Tibial nerve (tissue), 4 donors: ENCODE results near the gene XCR1.

ENCODE experiments used
- CTCF ChIP-seq, 5 experiments: fragments of 200-600 bp in 3 of 5; fragments of 450-650 bp in 2 of 5; sonication (generic) in 3 of 5; IDR thresholded peaks; one replicate each; pipeline ENCODE4 v1.5.1; 2016 to 2019; ENCODE audit warnings: antibody characterized with exemption in 5 of 5, mild to moderate bottlenecking in 3 of 5, moderate library complexity in 2 of 5
- EP300 ChIP-seq, 2 donors: sonication (generic); formaldehyde crosslinking; IDR thresholded peaks; one replicate each; pipeline ENCODE4 v1.6.1; 2017; ENCODE audit warnings: antibody characterized with exemption in 2 of 2, mild to moderate bottlenecking in 1 of 2
- POLR2A ChIP-seq, 2 donors: fragments of 450-650 bp; IDR thresholded peaks; one replicate each; pipeline ENCODE4 v1.6.1; 2017; ENCODE audit warnings: antibody characterized with exemption in 2 of 2, mild to moderate bottlenecking in 2 of 2, moderate library complexity in 2 of 2

DNA sequence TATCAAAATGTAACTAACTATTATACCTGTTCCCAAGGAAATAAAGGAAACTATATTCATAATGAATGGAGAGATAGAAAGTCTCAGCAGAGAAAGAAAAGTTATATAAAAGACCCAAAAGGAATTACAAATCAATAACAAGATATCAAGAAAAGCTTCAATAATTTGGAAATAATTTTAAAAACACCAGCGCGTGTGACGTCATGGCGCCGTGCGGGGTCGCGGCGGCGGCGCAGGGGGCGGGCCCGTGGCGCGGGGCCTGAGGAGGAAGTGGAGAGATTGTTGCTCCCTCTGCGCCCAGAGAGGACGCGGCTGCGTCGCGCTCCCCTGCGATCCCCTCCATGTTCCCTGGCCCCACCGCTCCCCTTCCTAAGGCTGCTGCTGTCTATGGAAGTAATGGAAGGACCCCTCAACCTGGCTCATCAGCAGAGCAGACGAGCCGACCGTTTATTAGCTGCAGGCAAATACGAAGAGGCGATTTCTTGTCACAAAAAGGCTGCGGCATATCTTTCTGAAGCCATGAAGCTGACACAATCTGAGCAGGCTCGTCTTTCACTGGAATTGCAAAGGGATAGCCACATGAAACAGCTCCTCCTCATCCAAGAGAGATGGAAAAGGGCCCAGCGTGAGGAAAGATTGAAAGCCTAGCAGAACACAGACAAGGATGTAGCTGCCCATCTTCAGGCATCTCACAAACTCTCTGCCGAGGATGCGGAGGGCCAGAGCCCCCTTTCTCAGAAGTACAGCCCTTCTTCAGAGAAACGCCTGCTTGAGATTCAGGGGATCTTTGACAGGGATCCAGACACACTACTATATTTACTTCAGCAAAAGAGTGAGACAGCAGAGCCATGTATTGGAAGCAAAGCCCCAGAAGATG lies 4.1 kb downstream of the XCR1 start:
- TF ChIP-seq CTCF (IDR thresholded peaks at IDR 0.05) (no peak), EP300 (IDR thresholded peaks at IDR 0.05) (no peak), POLR2A (IDR thresholded peaks at IDR 0.05) (no peak)
